ENCODE results near the gene PHACTR1.

The PHACTR1 gene

GRCh38 chr6:13191461-13191860, 474.9 kb downstream of the PHACTR1 start:
- no peak overlapping the region for H3K4me3 ChIP-seq (ENCODE audit: low read depth, low read length)
- no peak for DNase-seq (ENCODE audit: low read depth, low spot score)
- in situ Hi-C loops (cut with HindIII; ENCODE audit: low sequenced_read_pairs): no loop called here
- TF ChIP-seq, protein P1, sequence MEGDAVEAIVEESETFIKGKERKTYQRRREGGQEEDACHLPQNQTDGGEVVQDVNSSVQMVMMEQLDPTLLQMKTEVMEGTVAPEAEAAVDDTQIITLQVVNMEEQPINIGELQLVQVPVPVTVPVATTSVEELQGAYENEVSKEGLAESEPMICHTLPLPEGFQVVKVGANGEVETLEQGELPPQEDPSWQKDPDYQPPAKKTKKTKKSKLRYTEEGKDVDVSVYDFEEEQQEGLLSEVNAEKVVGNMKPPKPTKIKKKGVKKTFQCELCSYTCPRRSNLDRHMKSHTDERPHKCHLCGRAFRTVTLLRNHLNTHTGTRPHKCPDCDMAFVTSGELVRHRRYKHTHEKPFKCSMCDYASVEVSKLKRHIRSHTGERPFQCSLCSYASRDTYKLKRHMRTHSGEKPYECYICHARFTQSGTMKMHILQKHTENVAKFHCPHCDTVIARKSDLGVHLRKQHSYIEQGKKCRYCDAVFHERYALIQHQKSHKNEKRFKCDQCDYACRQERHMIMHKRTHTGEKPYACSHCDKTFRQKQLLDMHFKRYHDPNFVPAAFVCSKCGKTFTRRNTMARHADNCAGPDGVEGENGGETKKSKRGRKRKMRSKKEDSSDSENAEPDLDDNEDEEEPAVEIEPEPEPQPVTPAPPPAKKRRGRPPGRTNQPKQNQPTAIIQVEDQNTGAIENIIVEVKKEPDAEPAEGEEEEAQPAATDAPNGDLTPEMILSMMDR (IDR thresholded peaks at IDR 0.05; ENCODE audit: low read depth, low read length): no peak

- TF ChIP-seq, protein P1 (IDR thresholded peaks at IDR 0.05; ENCODE audit: low read depth, low read length): peak; percentile 66
- peak; percentile 52 for DNase-seq (ENCODE audit: low read depth, low spot score)
- no peak overlapping the region for H3K4me3 ChIP-seq (ENCODE audit: low read depth, low read length)
- in situ Hi-C loops (cut with HindIII; ENCODE audit: low sequenced_read_pairs): no loop called here
Observed at GRCh38 chr6:13194852-13195251, 478.3 kb downstream of the PHACTR1 start.

GRCh38 chr6:13195803-13196202, 479.2 kb downstream of the PHACTR1 start:
- DNase-seq (ENCODE audit: low read depth, low spot score): no peak
- in situ Hi-C loops (cut with HindIII; ENCODE audit: low sequenced_read_pairs): no loop called here
- TF ChIP-seq, protein P1 (IDR thresholded peaks at IDR 0.05; ENCODE audit: low read depth, low read length): no peak
- no peak overlapping the region for H3K4me3 ChIP-seq (ENCODE audit: low read depth, low read length)

GRCh38 chr6:13198168-13198567, 481.6 kb downstream of the PHACTR1 start:
- H3K4me3 ChIP-seq (ENCODE audit: low read depth, low read length): no peak overlapping the region
- no peak for DNase-seq (ENCODE audit: low read depth, low spot score)
- in situ Hi-C loops (cut with HindIII; ENCODE audit: low sequenced_read_pairs): no loop called here
- TF ChIP-seq, protein P1 (IDR thresholded peaks at IDR 0.05; ENCODE audit: low read depth, low read length): no peak

GRCh38 chr6:13201336-13201735, 484.8 kb downstream of the PHACTR1 start:
- no peak overlapping the region for H3K4me3 ChIP-seq (ENCODE audit: low read depth, low read length)
- in situ Hi-C loops (cut with HindIII; ENCODE audit: low sequenced_read_pairs): no loop called here
- no peak for DNase-seq (ENCODE audit: low read depth, low spot score)
- TF ChIP-seq, protein P1 (IDR thresholded peaks at IDR 0.05; ENCODE audit: low read depth, low read length): no peak

DNA sequence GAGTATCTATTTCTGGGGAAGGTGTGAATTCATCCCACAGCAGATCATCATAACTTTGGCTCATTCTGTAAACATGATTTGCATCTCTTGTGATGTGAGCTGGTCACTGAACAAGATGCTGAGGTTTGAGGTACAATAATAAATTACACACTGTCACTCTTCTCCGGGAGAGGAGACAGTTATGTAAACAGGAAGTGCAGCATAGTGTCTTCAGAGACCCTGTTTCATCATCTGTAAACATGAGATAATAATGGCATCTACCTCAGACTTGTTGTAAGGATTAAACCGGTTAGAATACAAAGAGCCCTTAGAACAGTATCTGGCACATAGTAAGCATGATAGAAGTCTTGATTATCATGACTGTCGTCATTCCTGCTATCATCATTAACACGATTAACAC, 486.6 kb downstream of the PHACTR1 start:
- in situ Hi-C loops (cut with HindIII; ENCODE audit: low sequenced_read_pairs): no loop called here
- TF ChIP-seq, protein P1 (IDR thresholded peaks at IDR 0.05; ENCODE audit: low read depth, low read length): no peak
- no peak for DNase-seq (ENCODE audit: low read depth, low spot score)
- H3K4me3 ChIP-seq (ENCODE audit: low read depth, low read length): no peak overlapping the region

- no peak for DNase-seq (ENCODE audit: low read depth, low spot score)
- TF ChIP-seq, protein P1 (IDR thresholded peaks at IDR 0.05; ENCODE audit: low read depth, low read length): no peak
- H3K4me3 ChIP-seq (ENCODE audit: low read depth, low read length): no peak overlapping the region
- in situ Hi-C loops (cut with HindIII; ENCODE audit: low sequenced_read_pairs): no loop called here
Observed at GRCh38 chr6:13205106-13205505, 488.5 kb downstream of the PHACTR1 start.
